Stomach (tissue), 9 donors: ENCODE data around the gene ARF1. TPM values are rescaled to one million over a fixed set of nuclear protein-coding genes. Genes with fewer than 3 reads are reported as not detected.
A peak's percentile ranks its signal among the peaks of the same experiment; 100 is the strongest.

Source experiments
- DNase-seq, 2 donors: peaks; one replicate each; pipeline versions ENCODE4 v3.0.0 to v3.0.0-alpha.2; 2013 to 2019
- H3K27ac ChIP-seq, 5 donors: fragments of 200-600 bp in 4 of 5; sonication (generic) in 4 of 5; one replicate each; pipeline ENCODE4 v1.5.1; 2013 to 2019; ENCODE audit warnings: mild to moderate bottlenecking in 1 of 5, moderate library complexity in 1 of 5
- H3K27me3 ChIP-seq, 3 donors: fragments of 200-600 bp; sonication (generic); one replicate each; pipeline ENCODE4 v1.5.1; 2017 to 2019; ENCODE audit warnings: mixed run types in 1 of 3
- H3K36me3 ChIP-seq, 4 donors: fragments of 200-600 bp; sonication (generic); 1 replicate in 3 of 4; 2 replicates in 1 of 4; pipeline ENCODE4 v1.5.1; 2016 to 2019
- H3K4me1 ChIP-seq, 4 donors: fragments of 200-600 bp; sonication (generic); one replicate each; pipeline ENCODE4 v1.5.1; 2016 to 2019
- H3K4me3 ChIP-seq, 4 donors: fragments of 200-600 bp; sonication (generic) in 3 of 4; one replicate each; pipeline ENCODE4 v1.5.1; 2016 to 2019; ENCODE audit warnings: mild to moderate bottlenecking in 1 of 4
- H3K9me3 ChIP-seq, 4 donors: fragments of 200-600 bp; sonication (generic); one replicate each; pipeline ENCODE4 v1.5.1; 2016 to 2019
- CTCF ChIP-seq, 7 experiments: fragments of 450-650 bp in 4 of 7; fragments of 200-600 bp in 3 of 7; sonication (generic) in 3 of 7; IDR thresholded peaks; one replicate each; pipeline ENCODE4 v1.5.1; 2016 to 2019; ENCODE audit warnings: antibody characterized with exemption in 7 of 7, control low read depth in 2 of 7, mild to moderate bottlenecking in 1 of 7
- EP300 ChIP-seq: sonication (generic); formaldehyde crosslinking; IDR thresholded peaks from one replicate; pipeline ENCODE4 v1.6.1; 2017; ENCODE audit warnings: antibody characterized with exemption
- POLR2A ChIP-seq, 4 donors: fragments of 450-650 bp; IDR thresholded peaks; one replicate each; pipeline ENCODE4 v1.6.1; 2016; ENCODE audit warnings: antibody characterized with exemption in 4 of 4, control low read depth in 2 of 4, mild to moderate bottlenecking in 1 of 4, moderate library complexity in 1 of 4
- POLR2AphosphoS5 ChIP-seq, 3 donors: sonication (generic); formaldehyde crosslinking; IDR thresholded peaks; one replicate each; pipeline ENCODE4 v1.6.1; 2016; ENCODE audit warnings: antibody characterized with exemption in 3 of 3
- WGBS, 5 donors: extraction: QIAGEN DNeasy Blood & Tissue Kit in 3 of 5; methylation state at CpG; one replicate each; pipeline versions ENCODE4 v1.1.5 to v1.1.7; 2013 to 2018; 5-methylcytosine and 5-hydroxymethylcytosine counted together
- intact Hi-C: fragments of 100-400 bp; cut with DNase I; formaldehyde crosslinking; loops from one replicate; pipeline ENCODE4 v1.15.1; 2023; ENCODE audit warnings: low total_unique reads
- polyA plus RNA-seq, 3 donors: library from polyadenylated mRNA; stranded (reverse); fragments of 200-250 nt; gene quantifications; one replicate each; pipeline ENCODE4 v1.2.3, GENCODE V29; 2013
- total RNA-seq, 5 donors: library from RNA; depleted of rRNA; stranded (reverse); fragments of >200 nt; gene quantifications; one replicate each; pipeline versions ENCODE4 v1.1.0 to v1.2.3, GENCODE V29; 2014 to 2016
- donor health status: healthy with polysubstance abuse.
- donor health status: Bipolar disorder and iron deficiency.
- donor health status: healthy.

Gene ARF1
- total and polyA plus RNA-seq, 8 donors: 111 to 310 (median 200) TPM

GRCh38 chr1:228104526-228105269 lies 22.2 kb downstream of the ARF1 start:
- no peak for TF ChIP-seq POLR2AphosphoS5 (IDR thresholded peaks at IDR 0.05)
- TF ChIP-seq CTCF (IDR thresholded peaks at IDR 0.05): no peak
- TF ChIP-seq POLR2A (IDR thresholded peaks at IDR 0.05): no peak
- no peak for TF ChIP-seq EP300
- Histone ChIP-seq H3K9me3 (no peaks in the 10 kb centered on the region), H3K4me3 (no peak overlapping the region), H3K27ac (peak overlapping the region in 2 of 5 donors; percentile 90 to 96), H3K4me1 (peaks cover 32 to 55% (median 53%) of the 10 kb centered on the region in 4 donors), H3K36me3 (peaks cover 27 to 48% (median 40%) of the 10 kb centered on the region in 4 donors), H3K27me3 (no peaks in the 10 kb centered on the region)
- DNase-seq: no peak
- intact Hi-C loops: no loop called here
- 57 to 72% (median 62%) methylated on average over 5 to 7 of the region's 7 CpGs for WGBS, 5 donors

- Histone ChIP-seq H3K27ac (peak overlapping the region in 1 of 5 donors; percentile 9), H3K4me3 (no peak overlapping the region), H3K36me3 (peaks cover 20 to 40% (median 33%) of the 10 kb centered on the region in 4 donors), H3K4me1 (peaks cover 39 to 62% (median 57%) of the 10 kb centered on the region in 4 donors), H3K9me3 (no peaks in the 10 kb centered on the region), H3K27me3 (no peaks in the 10 kb centered on the region)
- intact Hi-C loops: no loop called here
- no peak for DNase-seq
- WGBS, 5 donors: 71 to 81% (median 77%) methylated on average over 8 to 9 of the region's 9 CpGs
- no peak for TF ChIP-seq POLR2AphosphoS5 (IDR thresholded peaks at IDR 0.05)
- TF ChIP-seq POLR2A (IDR thresholded peaks at IDR 0.05): no peak
- TF ChIP-seq EP300: no peak
- TF ChIP-seq CTCF (IDR thresholded peaks at IDR 0.05): no peak
Observed at GRCh38 chr1:228105270-228105995, 22.9 kb downstream of the ARF1 start.

- TF ChIP-seq CTCF (IDR thresholded peaks at IDR 0.05) (no peak), POLR2AphosphoS5 (IDR thresholded peaks at IDR 0.05) (no peak), POLR2A (IDR thresholded peaks at IDR 0.05) (no peak), EP300 (no peak)
- Histone ChIP-seq H3K36me3 (peaks cover 14 to 33% (median 26%) of the 10 kb centered on the region in 4 donors), H3K9me3 (no peaks in the 10 kb centered on the region), H3K4me3 (no peak overlapping the region), H3K4me1 (peaks cover 38 to 64% (median 55%) of the 10 kb centered on the region in 4 donors), H3K27me3 (no peaks in the 10 kb centered on the region), H3K27ac (no peak overlapping the region)
- DNase-seq: no peak
- intact Hi-C loops: no loop called here
- 82 to 89% (median 85%) methylated on average over 3 to 8 of the region's 8 CpGs for WGBS, 5 donors
Observed at GRCh38 chr1:228105996-228106799, 23.7 kb downstream of the ARF1 start.

GRCh38 chr1:228106800-228107054 lies 24.2 kb downstream of the ARF1 start:
- DNase-seq: no peak
- Histone ChIP-seq H3K36me3 (peaks cover 14 to 29% (median 26%) of the 10 kb centered on the region in 4 donors), H3K27ac (no peak overlapping the region), H3K4me1 (peaks cover 33 to 59% (median 50%) of the 10 kb centered on the region in 4 donors), H3K9me3 (no peaks in the 10 kb centered on the region), H3K27me3 (no peaks in the 10 kb centered on the region), H3K4me3 (no peak overlapping the region)
- intact Hi-C loops: no loop called here
- TF ChIP-seq POLR2AphosphoS5 (IDR thresholded peaks at IDR 0.05) (no peak), CTCF (IDR thresholded peaks at IDR 0.05) (no peak), EP300 (no peak), POLR2A (IDR thresholded peaks at IDR 0.05) (no peak)
- WGBS, 5 donors: 86 to 92% (median 90%) methylated on average over 9 of the region's 9 CpGs
